GM20000 (cell line): ENCODE data around the gene DECR2.
"Not testable (repeated sequence)": the region's sequence is repeated elsewhere in the genome, so short reads cannot be mapped to it uniquely, and the experiment has no call there.

Source experiments
- DNase-seq: peaks from one replicate; pipeline ENCODE4 v3.0.0; 2012; ENCODE audit warnings: low spot score
- CTCF ChIP-seq: IDR thresholded peaks from 2 replicates; pipeline ENCODE4 v1.5.1; 2012; ENCODE audit warnings: mild to moderate bottlenecking, control low read depth; ENCODE audit errors: extremely low read depth, missing control alignments

The DECR2 gene

GRCh38 chr16:373848-374615, 27.7 kb upstream of the DECR2 start:
- no peak for DNase-seq
- TF ChIP-seq CTCF = no peak

GRCh38 chr16:374616-374926, 27.1 kb upstream of the DECR2 start:
- TF ChIP-seq CTCF = no peak
- no peak for DNase-seq

- no peak for DNase-seq
- no peak for TF ChIP-seq CTCF
These were observed 26.5 kb upstream of the DECR2 start for GRCh38 chr16:375212-375611.

- no peak for DNase-seq
- TF ChIP-seq CTCF = no peak
These were observed 25.5 kb upstream of the DECR2 start for GRCh38 chr16:375927-376816.

GRCh38 chr16:376817-377418, 24.8 kb upstream of the DECR2 start:
- no peak for TF ChIP-seq CTCF

GRCh38 chr16:377419-377951, 24.2 kb upstream of the DECR2 start:
- no peak for TF ChIP-seq CTCF
- DNase-seq = no peak

More at GRCh38 chr16:376817-377418, 24.8 kb upstream of the DECR2 start:
- no peak for DNase-seq

- not testable (repeated sequence) for DNase-seq
These were observed 23.4 kb upstream of the DECR2 start for GRCh38 chr16:378113-378820.
